GM12891 (cell line): ENCODE measurements around the gene TBC1D32.

ENCODE experiments used
- POLR2A ChIP-seq: IDR thresholded peaks from 2 replicates; pipeline ENCODE4 v1.6.1; 2011; ENCODE audit warnings: low read depth, low read length, control low read depth
- POLR2AphosphoS5 ChIP-seq: IDR thresholded peaks from 2 replicates; pipeline ENCODE4 v1.6.1; 2011; ENCODE audit warnings: low read depth, low read length, control low read depth
- TAF1 ChIP-seq: IDR thresholded peaks from 2 replicates; pipeline ENCODE4 v1.6.1; 2011; ENCODE audit warnings: low read depth, low read length, control low read depth

GRCh38 chr6:121216928-121217327, 117.4 kb downstream of the TBC1D32 start:
- TF ChIP-seq POLR2A (no peak), TAF1 (no peak), POLR2AphosphoS5 (no peak)
